Osteoblast (primary cell): ENCODE data around the gene PDIA2. TPM values are rescaled to one million over a fixed set of nuclear protein-coding genes. Genes with fewer than 3 reads are reported as not detected.
A peak's percentile ranks its signal among the peaks of the same experiment; 100 is the strongest.

Experiments used
- DNase-seq: peaks from one replicate; pipeline ENCODE4 v3.0.0; 2011; ENCODE audit warnings: low spot score, mixed read lengths; ENCODE audit not compliant: insufficient read length; ENCODE audit errors: missing footprints
- H2AFZ ChIP-seq: 2 replicates; pipeline ENCODE4 v1.6.0; 2011; ENCODE audit warnings: mild to moderate bottlenecking, low read length
- H3K27ac ChIP-seq: 2 replicates; pipeline ENCODE4 v1.5.1; 2011; ENCODE audit warnings: mild to moderate bottlenecking, low read depth, low read length, moderate library complexity
- H3K27me3 ChIP-seq: 2 replicates; pipeline ENCODE4 v1.6.0; 2012; ENCODE audit warnings: mild to moderate bottlenecking, control low read depth, inconsistent platforms, low read length, moderate library complexity; ENCODE audit not compliant: insufficient read depth
- H3K36me3 ChIP-seq: 2 replicates; pipeline ENCODE4 v1.5.1; 2011; ENCODE audit warnings: mild to moderate bottlenecking, low read length, control low read depth, moderate library complexity; ENCODE audit not compliant: insufficient read depth
- H3K4me1 ChIP-seq: 2 replicates; pipeline ENCODE4 v1.5.1; 2011; ENCODE audit warnings: mild to moderate bottlenecking, low read length, control low read depth, moderate library complexity; ENCODE audit not compliant: insufficient read depth
- H3K4me2 ChIP-seq: 2 replicates; pipeline ENCODE4 v1.6.0; 2011; ENCODE audit warnings: mild to moderate bottlenecking, low read length; ENCODE audit not compliant: insufficient read depth
- H3K4me3 ChIP-seq: fragments of 200-600 bp; sonication (generic); 3 replicates; pipeline ENCODE4 v1.5.1; 2012; ENCODE audit warnings: mild to moderate bottlenecking, low read length, inconsistent platforms; ENCODE audit not compliant: insufficient read depth
- H3K79me2 ChIP-seq: 2 replicates; pipeline ENCODE4 v1.6.0; 2012; ENCODE audit warnings: mild to moderate bottlenecking, low read length, control low read depth, inconsistent platforms; ENCODE audit not compliant: insufficient read depth
- H3K9me3 ChIP-seq: 2 replicates; pipeline ENCODE4 v1.5.1; 2011; ENCODE audit warnings: low read depth, low read length, control low read depth
- H4K20me1 ChIP-seq: 2 replicates; pipeline ENCODE4 v1.6.0; 2012; ENCODE audit warnings: mild to moderate bottlenecking, low read length, control low read depth; ENCODE audit not compliant: insufficient read depth
- total RNA-seq: library from RNA; depleted of rRNA; stranded (reverse); fragments of >200 nt; gene quantifications from 2 replicates; pipeline ENCODE4 v1.2.3, GENCODE V29; 2012
- TF ChIP-seq, protein P1 (sequence below): IDR thresholded peaks from 2 replicates; pipeline ENCODE4 v1.5.1; 2011; ENCODE audit warnings: mild to moderate bottlenecking, low read depth, low read length, moderate library complexity; ENCODE audit errors: extremely low read depth

PDIA2 gene
- total RNA-seq, 1 donor, result not detected

DNA sequence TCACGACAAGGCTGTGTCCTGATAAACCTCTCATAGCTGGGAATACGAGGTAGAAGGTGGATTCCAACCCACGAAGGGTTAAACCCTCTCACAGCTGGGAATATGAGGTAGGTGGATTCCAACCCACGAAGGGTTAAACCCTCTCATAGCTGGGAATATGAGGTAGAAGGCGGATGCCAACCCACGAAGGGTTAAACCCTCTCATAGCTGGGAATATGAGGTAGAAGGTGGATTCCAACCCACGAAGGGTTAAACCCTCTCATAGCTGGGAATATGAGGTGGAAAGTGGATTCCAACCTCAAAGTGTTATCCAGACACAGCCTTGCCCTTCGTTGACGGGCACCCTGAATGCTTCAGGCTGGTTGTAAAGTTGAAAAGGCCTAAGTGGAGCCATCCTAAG, 38.6 kb downstream of the PDIA2 start:
- Histone ChIP-seq H3K9me3 (no peaks in the 10 kb centered on the region), H3K4me1 (no peaks in the 10 kb centered on the region), H4K20me1 (peaks cover 64% of the 10 kb centered on the region), H3K27ac (no peak overlapping the region), H3K27me3 (no peaks in the 10 kb centered on the region), H3K36me3 (no peaks in the 10 kb centered on the region), H2AFZ (no peak overlapping the region), H3K4me3 (no peak overlapping the region), H3K4me2 (no peak overlapping the region), H3K79me2 (peaks cover 80% of the 10 kb centered on the region)
- TF ChIP-seq, protein P1, sequence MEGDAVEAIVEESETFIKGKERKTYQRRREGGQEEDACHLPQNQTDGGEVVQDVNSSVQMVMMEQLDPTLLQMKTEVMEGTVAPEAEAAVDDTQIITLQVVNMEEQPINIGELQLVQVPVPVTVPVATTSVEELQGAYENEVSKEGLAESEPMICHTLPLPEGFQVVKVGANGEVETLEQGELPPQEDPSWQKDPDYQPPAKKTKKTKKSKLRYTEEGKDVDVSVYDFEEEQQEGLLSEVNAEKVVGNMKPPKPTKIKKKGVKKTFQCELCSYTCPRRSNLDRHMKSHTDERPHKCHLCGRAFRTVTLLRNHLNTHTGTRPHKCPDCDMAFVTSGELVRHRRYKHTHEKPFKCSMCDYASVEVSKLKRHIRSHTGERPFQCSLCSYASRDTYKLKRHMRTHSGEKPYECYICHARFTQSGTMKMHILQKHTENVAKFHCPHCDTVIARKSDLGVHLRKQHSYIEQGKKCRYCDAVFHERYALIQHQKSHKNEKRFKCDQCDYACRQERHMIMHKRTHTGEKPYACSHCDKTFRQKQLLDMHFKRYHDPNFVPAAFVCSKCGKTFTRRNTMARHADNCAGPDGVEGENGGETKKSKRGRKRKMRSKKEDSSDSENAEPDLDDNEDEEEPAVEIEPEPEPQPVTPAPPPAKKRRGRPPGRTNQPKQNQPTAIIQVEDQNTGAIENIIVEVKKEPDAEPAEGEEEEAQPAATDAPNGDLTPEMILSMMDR, result no peak
- peak; percentile 84 for DNase-seq

DNA sequence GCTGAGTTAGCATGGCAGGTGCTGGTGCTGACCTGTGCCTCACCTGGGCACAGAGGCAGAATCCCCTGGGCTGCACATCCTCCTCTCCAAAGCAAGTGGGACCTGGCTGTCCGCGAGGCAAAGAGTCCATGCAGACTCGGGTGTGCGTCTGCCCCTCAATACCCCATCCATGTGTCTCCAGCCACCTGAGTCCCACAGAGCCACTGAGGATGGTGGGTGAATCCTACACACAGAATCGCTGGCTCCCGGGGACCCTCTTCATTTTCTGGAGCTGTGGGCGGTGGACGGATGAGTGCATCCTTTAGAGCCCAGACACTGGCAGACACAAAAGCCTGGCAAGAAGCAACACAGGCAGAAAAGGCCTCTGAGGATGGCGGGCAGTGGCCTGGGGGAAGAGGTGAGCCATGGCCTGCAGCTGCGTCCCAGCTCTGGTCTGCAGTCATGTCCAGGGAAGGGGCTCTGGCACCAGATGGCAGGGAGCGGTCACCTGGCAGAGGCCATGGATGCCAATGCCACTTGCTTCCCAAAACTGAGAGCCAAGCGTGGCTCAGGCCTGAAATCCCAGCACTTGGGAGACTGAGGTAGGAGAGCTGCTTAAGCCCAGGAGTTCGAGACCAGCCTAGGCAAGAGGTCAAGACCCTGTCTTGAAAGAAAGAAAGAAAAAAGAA, 39.6 kb downstream of the PDIA2 start:
- no peak overlapping the region for H2AFZ ChIP-seq
- peaks cover 72% of the 10 kb centered on the region for H3K79me2 ChIP-seq
- DNase-seq, result peak; percentile 68
- H3K36me3 ChIP-seq, result no peaks in the 10 kb centered on the region
- H3K4me3 ChIP-seq, result no peak overlapping the region
- TF ChIP-seq, protein P1, result no peak
- no peak overlapping the region for H3K4me2 ChIP-seq
- no peaks in the 10 kb centered on the region for H3K9me3 ChIP-seq
- H3K27ac ChIP-seq, result no peak overlapping the region
- peaks cover 59% of the 10 kb centered on the region for H4K20me1 ChIP-seq
- peaks cover 7% of the 10 kb centered on the region for H3K4me1 ChIP-seq
- no peaks in the 10 kb centered on the region for H3K27me3 ChIP-seq

DNA sequence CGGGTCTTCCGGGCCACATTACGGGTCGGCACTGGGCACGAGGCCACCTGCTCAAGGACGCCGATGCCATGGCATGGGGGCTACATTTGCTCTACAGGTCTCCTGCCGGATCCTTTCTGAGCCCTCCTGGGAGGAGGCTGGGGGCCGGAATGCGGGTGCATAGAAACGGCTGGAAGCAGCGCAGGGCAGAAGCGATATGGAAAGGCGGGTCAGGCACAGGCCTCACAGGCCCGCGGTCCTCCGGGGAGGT, 41.2 kb downstream of the PDIA2 start:
- no peak overlapping the region for H2AFZ ChIP-seq
- H3K4me2 ChIP-seq, result no peak overlapping the region
- no peaks in the 10 kb centered on the region for H3K9me3 ChIP-seq
- H3K27ac ChIP-seq, result no peak overlapping the region
- H3K4me1 ChIP-seq, result peaks cover 13% of the 10 kb centered on the region
- H3K4me3 ChIP-seq, result no peak overlapping the region
- H3K27me3 ChIP-seq, result no peaks in the 10 kb centered on the region
- peaks cover 56% of the 10 kb centered on the region for H4K20me1 ChIP-seq
- peaks cover 70% of the 10 kb centered on the region for H3K79me2 ChIP-seq
- TF ChIP-seq, protein P1, result no peak
- no peaks in the 10 kb centered on the region for H3K36me3 ChIP-seq
- no peak for DNase-seq

DNA sequence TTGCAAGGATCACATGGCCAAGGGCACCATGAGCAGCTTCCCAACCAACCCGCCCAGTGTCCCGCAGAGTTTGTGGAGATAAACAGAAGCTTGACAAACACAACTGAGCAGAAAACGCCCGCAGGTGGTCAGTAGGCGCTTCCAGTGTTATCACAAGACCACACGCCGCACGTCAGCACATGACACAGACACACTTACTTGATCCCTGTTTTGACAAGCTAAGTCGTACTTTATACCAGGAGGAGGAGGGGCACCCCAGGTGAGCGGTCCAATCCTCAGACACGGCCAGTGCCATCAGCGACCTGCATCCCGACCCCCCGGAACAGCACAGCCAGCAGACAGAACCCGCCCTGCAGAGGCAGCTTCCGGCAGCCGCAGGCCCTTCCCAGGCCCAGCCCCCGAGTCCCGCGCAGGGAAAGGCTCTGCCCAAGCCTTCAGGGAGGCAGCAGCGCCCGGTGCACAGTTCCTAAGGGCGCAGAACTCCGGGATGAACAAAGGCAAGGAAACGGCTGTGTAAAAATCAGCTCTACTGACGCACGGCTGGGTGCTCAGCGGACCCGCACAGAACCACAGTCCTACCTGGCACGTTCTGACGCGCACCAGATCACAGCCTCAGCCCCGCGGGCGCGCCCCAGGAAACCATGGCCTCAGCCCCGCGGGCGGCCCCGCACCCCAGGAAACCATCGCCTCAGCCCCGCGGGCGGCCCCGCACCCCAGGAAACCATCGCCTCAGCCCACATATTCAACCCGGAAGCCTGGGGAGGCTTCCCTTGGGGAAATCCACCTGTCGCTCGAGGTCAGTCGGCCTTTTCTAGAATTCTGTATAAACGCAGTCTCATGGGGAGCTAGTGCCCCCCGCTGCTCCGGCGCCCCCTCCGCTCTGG, 41.7 kb downstream of the PDIA2 start:
- H3K4me2 ChIP-seq, result no peak overlapping the region
- peaks cover 52% of the 10 kb centered on the region for H4K20me1 ChIP-seq
- TF ChIP-seq, protein P1, result no peak
- peaks cover 13% of the 10 kb centered on the region for H3K4me1 ChIP-seq
- no peaks in the 10 kb centered on the region for H3K36me3 ChIP-seq
- no peaks in the 10 kb centered on the region for H3K9me3 ChIP-seq
- H3K27me3 ChIP-seq, result no peaks in the 10 kb centered on the region
- no peak overlapping the region for H3K4me3 ChIP-seq
- H3K79me2 ChIP-seq, result peaks cover 64% of the 10 kb centered on the region
- H3K27ac ChIP-seq, result no peak overlapping the region
- DNase-seq, result peak; percentile 72
- no peak overlapping the region for H2AFZ ChIP-seq
